Naive thymus-derived CD4-positive, alpha-beta T cell (primary cell): ENCODE results near the gene GABRE. TPM values are rescaled to one million over a fixed set of nuclear protein-coding genes. Genes with fewer than 3 reads are reported as not detected.
A peak's percentile ranks its signal among the peaks of the same experiment; 100 is the strongest.

Experiments
- ATAC-seq: fragments of 150-1000 bp; cut with Tn5 transposase; 2 replicates; pipeline ENCODE4 v1.10.0; 2021; ENCODE audit warnings: mild to moderate bottlenecking, moderate library complexity
- CTCF ChIA-PET: fragments of 350-600 bp; sonication (Branson Sonifier 250); formaldehyde crosslinking; loops from one replicate; lab custom pipeline; 2021; ENCODE audit warnings: antibody characterized with exemption; lab: Charles Lee
- POLR2A ChIA-PET: fragments of 350-600 bp; sonication (Branson Sonifier 250); formaldehyde crosslinking; loops from one replicate; lab custom pipeline; 2021; ENCODE audit warnings: antibody characterized with exemption, inconsistent platforms; lab: Charles Lee
- DNase-seq, 9 donors: peaks; one replicate each; pipeline versions ENCODE4 v3.0.0 to v3.0.0-alpha.2; 2020 to 2022; ENCODE audit warnings: mixed read lengths in 1 of 9
- H3K27ac ChIP-seq: one replicate; pipeline ENCODE4 v1.7.0; 2013; ENCODE audit warnings: mild to moderate bottlenecking, low read depth, low read length, moderate library complexity
- H3K27me3 ChIP-seq, 2 donors: one replicate each; pipeline ENCODE4 v1.7.0; 2013; ENCODE audit warnings: low read length in 2 of 2, mild to moderate bottlenecking in 2 of 2, moderate library complexity in 2 of 2; ENCODE audit not compliant: control insufficient read depth in 2 of 2, insufficient read depth in 2 of 2
- H3K36me3 ChIP-seq, 3 experiments: 1 replicate in 2 of 3; 2 replicates in 1 of 3; pipeline ENCODE4 v1.7.0; 2013; ENCODE audit warnings: low read length in 3 of 3, mild to moderate bottlenecking in 3 of 3, moderate library complexity in 1 of 3; ENCODE audit not compliant: insufficient read depth in 3 of 3, control insufficient read depth in 2 of 3
- H3K4me1 ChIP-seq, 2 donors: one replicate each; pipeline ENCODE4 v1.7.0; 2013; ENCODE audit warnings: low read length in 2 of 2, mild to moderate bottlenecking in 2 of 2, moderate library complexity in 1 of 2; ENCODE audit not compliant: control insufficient read depth in 2 of 2, insufficient read depth in 2 of 2
- H3K4me3 ChIP-seq: 2 replicates; pipeline ENCODE4 v1.7.0; 2013; ENCODE audit warnings: mild to moderate bottlenecking, low read length
- H3K9me3 ChIP-seq, 3 experiments: 1 replicate in 2 of 3; 2 replicates in 1 of 3; pipeline ENCODE4 v1.7.0; 2013; ENCODE audit warnings: low read length in 3 of 3; ENCODE audit not compliant: control insufficient read depth in 2 of 3
- H3K27ac Mint-ChIP-seq, 9 donors: one replicate each; pipeline ENCODE4 v1.8.0; 2020 to 2022; ENCODE audit warnings: mixed read lengths in 9 of 9, mild to moderate bottlenecking in 8 of 9, moderate library complexity in 5 of 9, inconsistent platforms in 2 of 9
- H3K27me3 Mint-ChIP-seq, 5 donors: one replicate each; pipeline ENCODE4 v1.8.0; 2021 to 2022; ENCODE audit warnings: mixed read lengths in 5 of 5, mild to moderate bottlenecking in 1 of 5
- H3K36me3 Mint-ChIP-seq, 5 donors: one replicate each; pipeline ENCODE4 v1.8.0; 2020 to 2022; ENCODE audit warnings: mixed read lengths in 5 of 5, mild to moderate bottlenecking in 3 of 5, inconsistent platforms in 1 of 5
- H3K4me1 Mint-ChIP-seq, 7 donors: one replicate each; pipeline ENCODE4 v1.8.0; 2020 to 2022; ENCODE audit warnings: mixed read lengths in 7 of 7, mild to moderate bottlenecking in 3 of 7, inconsistent platforms in 1 of 7
- H3K4me3 Mint-ChIP-seq, 10 donors: one replicate each; pipeline ENCODE4 v1.8.0; 2020 to 2022; ENCODE audit warnings: mild to moderate bottlenecking in 10 of 10, mixed read lengths in 10 of 10, moderate library complexity in 6 of 10, inconsistent platforms in 2 of 10
- H3K9me3 Mint-ChIP-seq, 11 donors: one replicate each; pipeline ENCODE4 v1.8.0; 2020 to 2022; ENCODE audit warnings: mixed read lengths in 11 of 11, mild to moderate bottlenecking in 4 of 11, inconsistent platforms in 1 of 11, moderate library complexity in 1 of 11
- intact Hi-C, 2 donors: fragments of 100-400 bp; cut with micrococcal nuclease; formaldehyde crosslinking; loops; one replicate each; pipeline ENCODE4 v1.15.1; 2023
- polyA plus RNA-seq, 2 donors: library from polyadenylated mRNA; unstranded; fragments of 300-500 nt; fragmentation: Illumina TruSeq; gene quantifications; one replicate each; pipeline ENCODE4 v1.2.3, GENCODE V29; 2021
- total RNA-seq, 6 experiments: library from RNA in 5 of 6; stranded (reverse) in 5 of 6; gene quantifications; 1 replicate in 5 of 6; 2 replicates in 1 of 6; pipeline ENCODE4 v1.2.3 and lab custom pipeline; 2021 to 2026

GABRE gene
- total and polyA plus RNA-seq, 7 experiments from 2014 or later, result not detected

DNA sequence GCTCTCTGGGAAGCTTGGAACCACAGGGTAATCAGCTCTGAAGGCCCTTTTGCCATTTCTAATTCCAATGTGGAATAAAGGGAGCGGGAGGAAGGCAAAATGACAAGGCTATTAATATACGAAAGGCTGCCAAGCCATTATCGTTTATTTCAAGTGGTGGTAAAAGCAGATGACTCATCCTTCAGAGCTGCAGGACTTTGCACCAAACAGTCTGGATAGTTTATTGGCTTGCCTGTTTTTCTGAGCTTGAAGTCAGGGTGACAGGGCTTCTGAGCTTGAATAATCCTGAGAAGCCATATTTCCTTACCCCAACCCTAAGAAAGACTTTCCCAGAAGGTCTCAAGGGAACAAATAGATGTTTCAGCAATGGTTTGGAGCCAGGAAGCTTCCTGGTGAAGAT lies 7.7 kb upstream of the GABRE start:
- H3K27me3 Mint-ChIP-seq, result peaks cover 0 to 3% (median 2%) of the 10 kb centered on the region in 5 donors
- ChIA-PET CTCF (no interaction called here), POLR2A (no interaction called here)
- no peak overlapping the region for H3K4me3 Mint-ChIP-seq
- Histone ChIP-seq H3K27ac (no peak overlapping the region), H3K9me3 (no peaks in the 10 kb centered on the region), H3K4me1 (no peaks in the 10 kb centered on the region), H3K4me3 (no peak overlapping the region), H3K36me3 (no peaks in the 10 kb centered on the region), H3K27me3 (no peaks in the 10 kb centered on the region)
- H3K4me1 Mint-ChIP-seq, result no peaks in the 10 kb centered on the region
- DNase-seq (no peak), ATAC-seq (no peak)
- intact Hi-C loops, result no loop called here
- H3K9me3 Mint-ChIP-seq, result peaks cover 0 to 3% (median 0%) of the 10 kb centered on the region in 11 donors
- H3K36me3 Mint-ChIP-seq, result no peaks in the 10 kb centered on the region
- no peak overlapping the region for H3K27ac Mint-ChIP-seq

DNA sequence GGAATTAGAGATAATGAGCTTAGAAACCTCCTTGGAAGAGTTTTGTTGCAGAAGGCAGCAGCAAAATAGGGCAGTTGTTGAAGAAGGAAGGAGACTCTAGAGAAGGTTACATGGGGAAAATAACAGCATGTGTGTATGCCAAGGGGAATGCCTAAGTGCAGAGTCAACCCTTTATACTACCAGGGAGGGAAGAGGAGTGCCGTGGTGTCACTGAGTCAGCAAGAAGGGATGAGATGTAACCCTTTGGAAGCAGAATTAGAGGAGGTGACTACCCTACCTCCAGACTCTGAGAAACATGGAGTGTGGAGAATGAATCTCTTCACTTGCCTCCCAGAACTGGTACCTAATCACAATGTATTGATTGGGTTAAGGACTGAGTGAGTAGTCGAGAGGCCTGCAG lies 6.7 kb upstream of the GABRE start:
- ATAC-seq, result no peak
- no peaks in the 10 kb centered on the region for H3K36me3 ChIP-seq
- H3K4me1 ChIP-seq, result no peaks in the 10 kb centered on the region
- no peaks in the 10 kb centered on the region for H3K36me3 Mint-ChIP-seq
- DNase-seq, result no peak
- no peaks in the 10 kb centered on the region for H3K9me3 ChIP-seq
- intact Hi-C loops, result no loop called here
- peaks cover 0 to 8% (median 5%) of the 10 kb centered on the region in 5 donors for H3K27me3 Mint-ChIP-seq
- peaks cover 0 to 2% (median 0%) of the 10 kb centered on the region in 11 donors for H3K9me3 Mint-ChIP-seq
- no peak overlapping the region for H3K4me3 Mint-ChIP-seq
- POLR2A ChIA-PET, result no interaction called here
- no peaks in the 10 kb centered on the region for H3K27me3 ChIP-seq
- H3K4me1 Mint-ChIP-seq, result no peaks in the 10 kb centered on the region
- H3K27ac Mint-ChIP-seq, result no peak overlapping the region
- no peak overlapping the region for H3K27ac ChIP-seq
- H3K4me3 ChIP-seq, result no peak overlapping the region
- CTCF ChIA-PET, result no interaction called here

DNA sequence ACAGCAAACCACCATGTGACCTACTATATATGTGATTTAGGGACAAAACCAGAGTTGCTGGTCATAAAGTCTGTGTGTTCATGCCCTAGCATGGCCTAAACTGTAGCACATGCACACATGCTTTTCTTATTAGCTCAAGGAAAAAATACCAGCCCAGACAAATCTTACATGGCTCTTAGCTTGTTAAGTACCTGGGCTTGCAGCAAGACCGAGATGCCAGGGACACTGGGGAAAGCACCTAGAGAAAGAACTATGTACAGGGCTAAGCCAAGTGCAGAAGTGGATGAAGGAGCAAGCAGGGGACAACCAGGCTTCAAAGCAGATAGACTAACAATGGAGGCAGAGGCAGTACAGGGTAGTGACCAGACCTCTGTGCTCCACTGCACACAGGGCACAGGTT lies 3.4 kb upstream of the GABRE start:
- peaks cover 0 to 4% (median 0%) of the 10 kb centered on the region in 7 donors for H3K4me1 Mint-ChIP-seq
- no peak for ATAC-seq
- Histone ChIP-seq H3K27me3 (no peaks in the 10 kb centered on the region), H3K36me3 (no peaks in the 10 kb centered on the region), H3K9me3 (no peaks in the 10 kb centered on the region), H3K27ac (no peak overlapping the region), H3K4me3 (no peak overlapping the region), H3K4me1 (no peaks in the 10 kb centered on the region)
- DNase-seq, result no peak
- H3K27ac Mint-ChIP-seq, result no peak overlapping the region
- ChIA-PET POLR2A (no interaction called here), CTCF (no interaction called here)
- H3K27me3 Mint-ChIP-seq, result peaks cover 14 to 27% (median 20%) of the 10 kb centered on the region in 5 donors
- intact Hi-C loops, result no loop called here
- H3K4me3 Mint-ChIP-seq, result no peak overlapping the region
- H3K36me3 Mint-ChIP-seq, result no peaks in the 10 kb centered on the region
- peaks cover 0 to 2% (median 0%) of the 10 kb centered on the region in 11 donors for H3K9me3 Mint-ChIP-seq

DNA sequence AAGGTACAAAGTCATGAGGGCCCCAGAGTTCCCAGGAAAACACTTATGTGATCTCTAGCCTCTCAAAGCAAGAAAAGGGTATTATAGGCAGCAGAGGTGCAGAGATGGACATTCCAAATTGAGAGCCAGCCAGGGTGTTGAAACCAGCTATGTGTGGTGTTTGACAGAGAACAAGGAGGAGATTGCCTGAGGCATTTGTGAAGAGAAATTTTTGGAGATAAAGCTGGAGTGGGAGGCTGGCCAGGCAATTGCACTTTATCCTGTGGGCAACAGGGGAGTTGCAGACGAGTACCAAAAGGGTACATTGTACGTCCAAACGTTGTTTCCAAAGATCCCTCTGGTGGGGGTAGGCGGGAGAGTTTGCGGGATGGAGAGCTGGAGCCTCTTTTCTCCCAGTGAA lies 2.5 kb upstream of the GABRE start:
- H3K4me3 Mint-ChIP-seq, result no peak overlapping the region
- H3K27me3 ChIP-seq, result no peaks in the 10 kb centered on the region
- peaks cover 0 to 4% (median 0%) of the 10 kb centered on the region in 7 donors for H3K4me1 Mint-ChIP-seq
- POLR2A ChIA-PET, result no interaction called here
- no peak for ATAC-seq
- no peak for DNase-seq
- H3K36me3 Mint-ChIP-seq, result no peaks in the 10 kb centered on the region
- H3K4me3 ChIP-seq, result no peak overlapping the region
- no peaks in the 10 kb centered on the region for H3K36me3 ChIP-seq
- H3K9me3 ChIP-seq, result no peaks in the 10 kb centered on the region
- intact Hi-C loops, result no loop called here
- H3K9me3 Mint-ChIP-seq, result peaks cover 0 to 2% (median 0%) of the 10 kb centered on the region in 11 donors
- H3K4me1 ChIP-seq, result no peaks in the 10 kb centered on the region
- CTCF ChIA-PET, result no interaction called here
- H3K27me3 Mint-ChIP-seq, result peaks cover 15 to 29% (median 20%) of the 10 kb centered on the region in 5 donors
- no peak overlapping the region for H3K27ac ChIP-seq
- no peak overlapping the region for H3K27ac Mint-ChIP-seq

DNA sequence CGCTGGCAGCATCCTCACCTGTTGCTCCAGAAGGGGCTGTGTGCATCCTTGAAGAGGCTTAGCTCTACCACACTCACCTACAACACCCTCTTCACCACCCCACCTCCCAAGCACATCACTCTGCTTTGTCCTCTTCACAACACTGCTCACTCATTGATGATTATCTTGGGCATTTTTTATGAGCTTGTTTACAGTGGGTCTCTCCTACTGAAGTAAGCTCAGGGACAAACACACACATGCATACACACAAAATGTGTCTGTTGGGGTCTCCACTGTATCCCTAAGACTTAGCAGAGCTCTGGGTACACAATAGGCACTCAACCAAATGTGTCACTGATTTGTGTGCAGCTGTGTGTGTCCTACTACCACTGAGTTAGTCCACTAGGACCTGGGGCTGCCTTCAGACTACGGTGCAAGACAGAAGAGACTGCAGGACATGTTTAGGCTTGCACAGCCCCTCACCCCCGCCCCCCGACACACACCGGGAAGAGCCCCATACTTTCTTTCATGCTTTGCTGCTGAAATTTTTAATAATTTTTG lies 1.3 kb upstream of the GABRE start:
- peaks cover 16 to 29% (median 20%) of the 10 kb centered on the region in 5 donors for H3K27me3 Mint-ChIP-seq
- no peak overlapping the region for H3K27ac Mint-ChIP-seq
- Histone ChIP-seq H3K9me3 (no peaks in the 10 kb centered on the region), H3K27ac (no peak overlapping the region), H3K27me3 (no peaks in the 10 kb centered on the region), H3K4me1 (no peaks in the 10 kb centered on the region), H3K4me3 (no peak overlapping the region), H3K36me3 (no peaks in the 10 kb centered on the region)
- peaks cover 0 to 4% (median 0%) of the 10 kb centered on the region in 7 donors for H3K4me1 Mint-ChIP-seq
- peak overlapping the region in 1 of 10 donors; percentile 44 for H3K4me3 Mint-ChIP-seq
- intact Hi-C loops, result no loop called here
- peaks cover 0 to 2% (median 0%) of the 10 kb centered on the region in 11 donors for H3K9me3 Mint-ChIP-seq
- no peak for ATAC-seq
- no peak for DNase-seq
- ChIA-PET POLR2A (no interaction called here), CTCF (no interaction called here)
- H3K36me3 Mint-ChIP-seq, result no peaks in the 10 kb centered on the region

DNA sequence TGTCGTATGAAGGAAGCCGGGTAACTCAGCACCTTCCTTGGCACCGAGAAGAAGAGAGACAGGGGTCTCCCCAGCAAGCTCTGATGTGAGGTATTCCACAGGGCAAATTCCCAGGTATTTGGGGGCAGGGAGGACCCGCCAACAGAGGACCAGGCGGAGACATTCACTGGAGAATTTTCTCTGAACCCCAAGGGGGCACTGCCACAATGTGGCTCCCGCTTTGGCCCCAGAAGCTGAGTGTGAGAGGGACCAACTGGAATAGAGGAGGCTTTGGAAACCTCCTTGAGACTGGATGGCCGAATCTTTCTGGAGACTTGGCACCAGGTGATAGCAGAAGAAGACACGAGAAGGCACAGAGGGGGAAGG lies 735 bp upstream of the GABRE start:
- no peaks in the 10 kb centered on the region for H3K4me1 ChIP-seq
- CTCF ChIA-PET, result no interaction called here
- H3K27ac Mint-ChIP-seq, result no peak overlapping the region
- no peaks in the 10 kb centered on the region for H3K27me3 ChIP-seq
- no peaks in the 10 kb centered on the region for H3K36me3 Mint-ChIP-seq
- peak overlapping the region in 2 of 10 donors; percentile 27 to 69 for H3K4me3 Mint-ChIP-seq
- peaks cover 16 to 29% (median 20%) of the 10 kb centered on the region in 5 donors for H3K27me3 Mint-ChIP-seq
- H3K4me1 Mint-ChIP-seq, result peaks cover 0 to 4% (median 0%) of the 10 kb centered on the region in 7 donors
- H3K9me3 Mint-ChIP-seq, result peaks cover 0 to 2% (median 0%) of the 10 kb centered on the region in 11 donors
- ATAC-seq, result no peak
- POLR2A ChIA-PET, result no interaction called here
- H3K27ac ChIP-seq, result no peak overlapping the region
- no peaks in the 10 kb centered on the region for H3K36me3 ChIP-seq
- intact Hi-C loops, result no loop called here
- H3K9me3 ChIP-seq, result no peaks in the 10 kb centered on the region
- no peak for DNase-seq
- H3K4me3 ChIP-seq, result no peak overlapping the region

DNA sequence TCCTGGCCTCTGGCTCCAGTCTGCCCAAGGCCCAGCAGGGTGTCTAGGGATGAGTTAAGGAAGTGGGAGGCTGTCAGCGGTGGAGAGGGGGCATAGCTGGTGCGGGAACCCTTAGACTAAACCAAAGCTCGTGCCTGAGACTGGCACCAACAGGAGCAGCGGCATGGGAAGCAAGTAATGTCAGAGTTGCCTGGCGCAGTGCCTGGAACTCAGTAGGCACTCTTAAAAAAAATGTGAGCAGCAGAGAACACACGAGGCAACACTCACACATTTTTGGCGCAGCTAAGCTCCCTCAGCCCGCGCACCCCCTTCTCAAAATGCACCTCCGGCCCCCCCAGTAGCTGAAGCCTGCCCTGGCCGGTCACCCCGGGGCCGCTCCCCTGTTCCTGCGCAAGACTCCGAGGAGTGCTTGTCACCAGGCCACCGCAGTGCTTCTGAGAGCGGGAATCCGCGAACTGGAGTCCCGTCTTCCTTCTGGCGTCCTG lies 583 bp downstream of the GABRE start:
- no peak for ATAC-seq
- intact Hi-C loops, result no loop called here
- Mint-ChIP-seq H3K4me1 (peaks cover 0 to 4% (median 0%) of the 10 kb centered on the region in 7 donors), H3K9me3 (peaks cover 0 to 2% (median 0%) of the 10 kb centered on the region in 11 donors), H3K27ac (no peak overlapping the region), H3K27me3 (peaks cover 16 to 29% (median 20%) of the 10 kb centered on the region in 5 donors), H3K36me3 (no peaks in the 10 kb centered on the region), H3K4me3 (peak overlapping the region in 4 of 10 donors; percentile 8 to 51 (median 19))
- Histone ChIP-seq H3K4me3 (no peak overlapping the region), H3K36me3 (no peaks in the 10 kb centered on the region), H3K27me3 (no peaks in the 10 kb centered on the region), H3K9me3 (no peaks in the 10 kb centered on the region), H3K27ac (no peak overlapping the region), H3K4me1 (no peaks in the 10 kb centered on the region)
- CTCF ChIA-PET, result no interaction called here
- POLR2A ChIA-PET, result no interaction called here
- no peak for DNase-seq
